HCT116 (cell line): Measurements from ENCODE around the gene PRR29. TPM values are rescaled to one million over a fixed set of nuclear protein-coding genes. Genes with fewer than 3 reads are reported as not detected.

Experiments used
- ATAC-seq: fragments of 200-7000 bp; cut with Tn5 transposase; 2 replicates; pipeline ENCODE4 v1.9.1; 2020; ENCODE audit warnings: mild to moderate bottlenecking, moderate library complexity
- BruUV-seq: library from RNA; stranded (reverse); fragments of 400-500 nt; replicated peaks from 2 replicates; lab custom pipeline; 2021; lab: Mats Ljungman, UMichigan
- CTCF ChIA-PET: fragments of 300-600 bp; sonication (Branson Sonifier 250); formaldehyde crosslinking; loops from one replicate; lab custom pipeline; 2021; ENCODE audit warnings: antibody characterized with exemption; lab: Charles Lee
- POLR2A ChIA-PET: fragments of 300-600, 350-600 bp; sonication (Branson Sonifier 250); formaldehyde crosslinking; loops from one replicate; lab custom pipeline; 2021; ENCODE audit warnings: antibody characterized with exemption; lab: Charles Lee
- RAD21 ChIA-PET, 2 experiments: fragments of 300-600 bp; sonication (Branson Sonifier 250); formaldehyde crosslinking; loops; one replicate each; lab custom pipeline; 2023; ENCODE audit warnings: low total read pairs in 2 of 2; ENCODE audit not compliant: uncharacterized antibody in 2 of 2, unreplicated experiment in 2 of 2, low non-redundant PET in 1 of 2; lab: Charles Lee
- DNase-seq: peaks from one replicate; pipeline ENCODE4 v3.0.0-alpha.2; 2010; ENCODE audit warnings: low read depth, low spot score
- H2AFZ ChIP-seq: fragments of 200-600 bp; shearing (Covaris generic), sonication (generic); 2 replicates; pipeline ENCODE4 v1.6.1; 2017; ENCODE audit warnings: low read depth, mixed run types, mixed read lengths, antibody characterized with exemption, low read length; ENCODE audit not compliant: poor library complexity, severe bottlenecking
- H3K27ac ChIP-seq: 2 replicates; pipeline ENCODE4 v1.5.1; 2012; ENCODE audit warnings: low read depth, low read length
- H3K27me3 ChIP-seq: fragments of 200-600 bp; sonication (generic); 2 replicates; pipeline ENCODE4 v1.6.1; 2016; ENCODE audit warnings: mixed run types, low read length, mixed read lengths; ENCODE audit not compliant: insufficient read depth
- H3K36me3 ChIP-seq, 2 experiments: fragments of 200-500 bp in 1 of 2; fragments of 200-600 bp in 1 of 2; sonication (Bioruptor generic) in 1 of 2; sonication (generic) in 1 of 2; 2 replicates each; pipeline versions ENCODE4 v1.5.1 to v1.6.1; 2014 to 2016; ENCODE audit warnings: low read length in 2 of 2, inconsistent platforms in 1 of 2, mixed read lengths in 1 of 2, mixed run types in 1 of 2; ENCODE audit not compliant: insufficient read depth in 2 of 2, control insufficient read depth in 1 of 2
- H3K4me1 ChIP-seq, 2 experiments: fragments of 200-600 bp in 1 of 2; sonication (generic) in 1 of 2; 2 replicates each; pipeline versions ENCODE4 v1.5.1 to v1.6.1; 2012 to 2017; ENCODE audit warnings: low read length in 2 of 2, inconsistent platforms in 1 of 2, mild to moderate bottlenecking in 1 of 2, mixed read lengths in 1 of 2, mixed run types in 1 of 2, moderate library complexity in 1 of 2; ENCODE audit not compliant: insufficient read depth in 2 of 2, control insufficient read depth in 1 of 2
- H3K4me2 ChIP-seq: fragments of 200-600 bp; sonication (generic); 2 replicates; pipeline ENCODE4 v1.6.1; 2017; ENCODE audit warnings: mixed run types, low read length, mixed read lengths
- H3K4me3 ChIP-seq, 2 experiments: fragments of 200-600 bp in 1 of 2; sonication (generic) in 1 of 2; replicated peaks in 1 of 2; 2 replicates each; pipeline ENCODE4 v1.5.1; 2011 to 2016; ENCODE audit warnings: low read length in 2 of 2, control low read depth in 1 of 2, low read depth in 1 of 2, mild to moderate bottlenecking in 1 of 2, mixed read lengths in 1 of 2, mixed run types in 1 of 2
- H3K79me2 ChIP-seq: fragments of 200-600 bp; sonication (generic); 2 replicates; pipeline ENCODE4 v1.6.1; 2017; ENCODE audit warnings: mild to moderate bottlenecking, mixed run types, low read length, moderate library complexity, mixed read lengths; ENCODE audit not compliant: insufficient read depth
- H3K9ac ChIP-seq: fragments of 200-600 bp; sonication (generic); 2 replicates; pipeline ENCODE4 v1.6.1; 2016; ENCODE audit warnings: low read length, mixed read lengths
- H3K9me2 ChIP-seq: fragments of 200-600 bp; sonication (generic), shearing (Covaris generic); 2 replicates; pipeline ENCODE4 v1.6.1; 2017; ENCODE audit warnings: mixed run types, mild to moderate bottlenecking, moderate library complexity; ENCODE audit not compliant: insufficient read depth
- H3K9me3 ChIP-seq, 2 experiments: fragments of 200-500 bp in 1 of 2; fragments of 200-600 bp in 1 of 2; sonication (Bioruptor generic) in 1 of 2; sonication (generic) in 1 of 2; 2 replicates each; pipeline ENCODE4 v1.6.1; 2014 to 2017; ENCODE audit warnings: low read length in 2 of 2, mixed read lengths in 2 of 2, inconsistent platforms in 1 of 2, low read depth in 1 of 2, mild to moderate bottlenecking in 1 of 2, mixed run types in 1 of 2, moderate library complexity in 1 of 2; ENCODE audit not compliant: control insufficient read depth in 1 of 2, insufficient read depth in 1 of 2
- H4K20me1 ChIP-seq: fragments of 200-600 bp; sonication (generic), shearing (Covaris generic); 2 replicates; pipeline ENCODE4 v1.6.1; 2017; ENCODE audit warnings: mixed run types, mild to moderate bottlenecking, moderate library complexity; ENCODE audit not compliant: insufficient read depth
- ATF3 ChIP-seq: IDR thresholded peaks from 2 replicates; pipeline ENCODE4 v1.6.1; 2012
- CBX3 ChIP-seq: IDR thresholded peaks from 2 replicates; pipeline ENCODE4 v1.6.1; 2012; ENCODE audit warnings: low read depth
- CEBPB ChIP-seq: IDR thresholded peaks from 2 replicates; pipeline ENCODE4 v1.6.1; 2012; ENCODE audit warnings: low read depth
- EGR1 ChIP-seq: IDR thresholded peaks from 2 replicates; pipeline ENCODE4 v1.6.1; 2012; ENCODE audit warnings: low read depth
- ELF1 ChIP-seq: IDR thresholded peaks from 2 replicates; pipeline ENCODE4 v1.6.1; 2012; ENCODE audit warnings: low read depth, borderline replicate concordance
- EZH2 ChIP-seq: fragments of 200-600 bp; sonication (generic); IDR thresholded peaks from 2 replicates; pipeline ENCODE4 v1.6.1; 2017; ENCODE audit warnings: antibody characterized with exemption, mixed run types
- EZH2phosphoT487 ChIP-seq: fragments of 200-600 bp; IDR thresholded peaks from 2 replicates; pipeline ENCODE4 v1.6.1; 2018; ENCODE audit warnings: antibody characterized with exemption, borderline replicate concordance
- MAX ChIP-seq: IDR thresholded peaks from 2 replicates; pipeline ENCODE4 v1.6.1; 2012
- POLR2A ChIP-seq: IDR thresholded peaks from 2 replicates; pipeline ENCODE4 v1.7.0; 2011; ENCODE audit warnings: borderline replicate concordance; ENCODE audit not compliant: insufficient read depth, insufficient read length; ENCODE audit errors: extremely low read depth
- SIN3A ChIP-seq: IDR thresholded peaks from 2 replicates; pipeline ENCODE4 v1.6.1; 2012; ENCODE audit warnings: low read depth
- SP1 ChIP-seq: IDR thresholded peaks from 2 replicates; pipeline ENCODE4 v1.6.1; 2012; ENCODE audit warnings: low read depth
- ZBTB33 ChIP-seq: IDR thresholded peaks from 2 replicates; pipeline ENCODE4 v1.6.1; 2011; ENCODE audit warnings: mild to moderate bottlenecking, low read length, moderate library complexity; ENCODE audit not compliant: insufficient replicate concordance; ENCODE audit errors: extremely low read depth
- intact Hi-C: fragments of 100-400 bp; cut with micrococcal nuclease; formaldehyde crosslinking; loops from 2 replicates; pipeline ENCODE4 v1.10.0; 2022
- total RNA-seq: library from RNA; stranded (reverse); gene quantifications from one replicate; pipeline ENCODE4 v1.2.1, GENCODE V29; 2021; ENCODE audit not compliant: unreplicated experiment

The PRR29 gene
- total RNA-seq, 1 experiment from 2014 or later: not detected

- Histone ChIP-seq H3K4me1 (peaks cover 0 to 6% of the 10 kb centered on the region in 2 experiments; a peak in 1 of 4 replicates), H3K79me2 (no peaks in the 10 kb centered on the region), H3K36me3 (0 out of 4 replicates have a peak, but pooled peaks cover 0 to 2% of the 10 kb centered on the region in 2 experiments), H3K9me2 (no peaks in the 10 kb centered on the region), H3K9me3 (no peaks in the 10 kb centered on the region), H4K20me1 (no peaks in the 10 kb centered on the region), H3K4me3 (no peak overlapping the region), H3K27me3 (no peaks in the 10 kb centered on the region), H2AFZ (no peak overlapping the region), H3K9ac (no peak overlapping the region), H3K27ac (no peak overlapping the region), H3K4me2 (no peak overlapping the region)
- ATAC-seq (no peak), DNase-seq (no peak)
- BruUV-seq: no TSS peak
- TF ChIP-seq MAX: no peak
- TF ChIP-seq ZBTB33: no peak
- TF ChIP-seq CEBPB: no peak
- no peak for TF ChIP-seq SIN3A
- TF ChIP-seq EGR1: no peak
- TF ChIP-seq POLR2A: no peak
- TF ChIP-seq EZH2phosphoT487: no peak
- TF ChIP-seq ELF1: no peak
- no peak for TF ChIP-seq ATF3
- TF ChIP-seq CBX3: no peak
- no peak for TF ChIP-seq SP1
- no peak for TF ChIP-seq EZH2
- ChIA-PET RAD21 (no interaction called here), POLR2A (no interaction called here), CTCF (interaction anchor here (1.6 to 2.1 kb wide), 3 partner anchors 10 to 95 kb away, joined by 5 to 7 read pairs (median 7); no protein-coding TSS in a partner anchor)
- intact Hi-C loops: no loop called here
These were observed 40.9 kb downstream of the PRR29 start for GRCh38 chr17:64039106-64039400.
